MM.1S (cell line): ENCODE results near the gene GNE.
"Not testable (repeated sequence)": the region's sequence is repeated elsewhere in the genome, so short reads cannot be mapped to it uniquely, and the experiment has no call there.

ENCODE experiments used
- DNase-seq: peaks from one replicate; pipeline ENCODE4 v3.0.0-alpha.2; 2015
- H2AFZ ChIP-seq: fragments of 300-600 bp; sonication (generic); 2 replicates; pipeline ENCODE4 v1.6.0; 2016; ENCODE audit warnings: antibody characterized with exemption, low read length
- H3F3A ChIP-seq: fragments of 300-600 bp; sonication (generic); 2 replicates; pipeline ENCODE4 v1.6.1; 2016; ENCODE audit warnings: mild to moderate bottlenecking, antibody characterized with exemption, low read length, moderate library complexity, mixed read lengths; ENCODE audit not compliant: insufficient read depth
- H3K27ac ChIP-seq: fragments of 300-600 bp; sonication (generic); 2 replicates; pipeline ENCODE4 v1.5.1; 2016; ENCODE audit warnings: mild to moderate bottlenecking, low read length
- H3K27me3 ChIP-seq: fragments of 300-600 bp; sonication (generic); replicated peaks from 2 replicates; pipeline ENCODE4 v1.6.0; 2016; ENCODE audit warnings: low read length; ENCODE audit not compliant: insufficient read depth
- H3K36me3 ChIP-seq: fragments of 300-600 bp; sonication (generic); replicated peaks from 2 replicates; pipeline ENCODE4 v1.6.1; 2016; ENCODE audit warnings: mild to moderate bottlenecking, low read length, mixed read lengths; ENCODE audit not compliant: insufficient read depth
- H3K4me1 ChIP-seq: fragments of 300-600 bp; sonication (generic); 2 replicates; pipeline ENCODE4 v1.6.1; 2016; ENCODE audit warnings: low read length, mixed read lengths
- H3K4me2 ChIP-seq: fragments of 300-600 bp; sonication (generic); 2 replicates; pipeline ENCODE4 v1.6.0; 2016; ENCODE audit warnings: low read depth, low read length
- H3K4me3 ChIP-seq: fragments of 300-600 bp; sonication (generic); 2 replicates; pipeline ENCODE4 v1.5.1; 2016; ENCODE audit warnings: low read length, mixed read lengths
- H3K79me2 ChIP-seq: fragments of 300-600 bp; sonication (generic); 2 replicates; pipeline ENCODE4 v1.6.1; 2016; ENCODE audit warnings: mixed run types, low read length, mixed read lengths
- H3K9ac ChIP-seq: fragments of 300-600 bp; sonication (generic); 2 replicates; pipeline ENCODE4 v1.6.1; 2016; ENCODE audit warnings: low read length, mixed read lengths
- H3K9me2 ChIP-seq: fragments of 300-600 bp; sonication (generic); replicated peaks from 2 replicates; pipeline ENCODE4 v1.6.1; 2016; ENCODE audit warnings: mild to moderate bottlenecking, low read length, mixed read lengths; ENCODE audit not compliant: insufficient read depth
- H3K9me3 ChIP-seq: fragments of 300-600 bp; sonication (generic); replicated peaks from 2 replicates; pipeline ENCODE4 v1.6.1; 2016; ENCODE audit warnings: mild to moderate bottlenecking, low read length, mixed read lengths; ENCODE audit not compliant: insufficient read depth
- H4K20me1 ChIP-seq: fragments of 300-600 bp; sonication (generic); 2 replicates; pipeline ENCODE4 v1.6.1; 2016; ENCODE audit warnings: mild to moderate bottlenecking, low read length, moderate library complexity, mixed read lengths; ENCODE audit not compliant: insufficient read depth
- EZH2 ChIP-seq: fragments of 300-600 bp; sonication (generic); optimal IDR thresholded peaks from 2 replicates; pipeline ENCODE3; 2017; ENCODE audit warnings: low read depth, mild to moderate bottlenecking, antibody characterized with exemption, low read length, mixed read lengths
- EZH2phosphoT487 ChIP-seq: fragments of 300-600 bp; sonication (generic); IDR thresholded peaks from 2 replicates; pipeline ENCODE4 v1.6.1; 2018; ENCODE audit warnings: antibody characterized with exemption, low read length
- TF ChIP-seq, protein P1 (sequence below): fragments of 300-600 bp; sonication (generic); IDR thresholded peaks from 2 replicates; pipeline ENCODE4 v1.5.1; 2016; ENCODE audit warnings: antibody characterized with exemption, low read length, mixed read lengths

The GNE gene, protein sequence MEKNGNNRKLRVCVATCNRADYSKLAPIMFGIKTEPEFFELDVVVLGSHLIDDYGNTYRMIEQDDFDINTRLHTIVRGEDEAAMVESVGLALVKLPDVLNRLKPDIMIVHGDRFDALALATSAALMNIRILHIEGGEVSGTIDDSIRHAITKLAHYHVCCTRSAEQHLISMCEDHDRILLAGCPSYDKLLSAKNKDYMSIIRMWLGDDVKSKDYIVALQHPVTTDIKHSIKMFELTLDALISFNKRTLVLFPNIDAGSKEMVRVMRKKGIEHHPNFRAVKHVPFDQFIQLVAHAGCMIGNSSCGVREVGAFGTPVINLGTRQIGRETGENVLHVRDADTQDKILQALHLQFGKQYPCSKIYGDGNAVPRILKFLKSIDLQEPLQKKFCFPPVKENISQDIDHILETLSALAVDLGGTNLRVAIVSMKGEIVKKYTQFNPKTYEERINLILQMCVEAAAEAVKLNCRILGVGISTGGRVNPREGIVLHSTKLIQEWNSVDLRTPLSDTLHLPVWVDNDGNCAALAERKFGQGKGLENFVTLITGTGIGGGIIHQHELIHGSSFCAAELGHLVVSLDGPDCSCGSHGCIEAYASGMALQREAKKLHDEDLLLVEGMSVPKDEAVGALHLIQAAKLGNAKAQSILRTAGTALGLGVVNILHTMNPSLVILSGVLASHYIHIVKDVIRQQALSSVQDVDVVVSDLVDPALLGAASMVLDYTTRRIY

DNA sequence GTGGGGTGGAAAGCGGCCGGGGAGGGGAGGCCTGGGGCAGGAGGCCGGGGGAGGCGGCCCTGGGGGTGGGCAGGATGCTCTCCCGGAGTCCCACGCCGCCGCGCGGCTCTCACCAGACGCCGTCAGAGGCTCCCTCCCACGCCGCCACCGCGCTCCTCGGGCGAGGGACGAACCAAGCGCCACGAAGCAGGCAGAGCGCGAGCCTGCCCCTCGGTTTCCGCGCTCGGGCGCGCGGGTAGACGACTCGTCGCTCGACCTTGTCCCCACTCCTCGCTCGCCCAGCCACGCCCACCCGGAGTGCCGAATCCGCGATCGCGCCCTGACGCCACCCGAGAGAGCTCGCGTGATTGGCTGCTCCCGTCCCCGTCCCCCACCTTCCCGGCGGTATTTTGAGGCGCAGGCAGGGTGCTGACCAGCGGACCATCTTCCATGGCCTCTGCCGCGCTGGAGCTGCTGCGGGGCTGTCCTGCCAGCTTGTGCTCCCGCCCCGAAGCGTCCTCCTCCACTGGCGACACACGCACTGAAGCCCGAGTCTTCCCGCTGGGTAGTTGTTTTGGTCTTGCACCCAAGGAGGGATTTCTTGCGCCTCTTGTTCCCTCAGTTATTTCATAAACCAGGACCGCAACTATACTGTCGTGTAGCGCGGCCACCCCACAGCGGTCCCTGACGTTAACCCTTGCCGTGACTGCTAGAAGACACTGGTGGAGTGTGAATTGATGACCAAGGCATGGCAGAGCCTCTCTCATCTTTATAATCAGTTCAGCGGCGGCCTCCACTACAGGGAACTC is at the start of gene GNE:
Gene GNE (minus strand): TSS at position 241 of the 788 bp plus-strand sequence. CDS start 9,093 bp downstream, outside the sequence.
- no peaks in the 10 kb centered on the region; the same call in none of the 2 replicates for H3F3A ChIP-seq
- no peaks in the 10 kb centered on the region for H3K9me3 ChIP-seq
- H3K36me3 ChIP-seq = no peaks in the 10 kb centered on the region
- H3K27ac ChIP-seq = peak within 1 kb of the TSS; percentile 31; the same call in 1 of the 2 replicates
- peak within 1 kb of the TSS; percentile 92 for H2AFZ ChIP-seq
- no peaks in the 10 kb centered on the region for H4K20me1 ChIP-seq
- H3K27me3 ChIP-seq = no peaks in the 10 kb centered on the region
- TF ChIP-seq EZH2 = no peak
- no peak for TF ChIP-seq EZH2phosphoT487
- TF ChIP-seq, protein P1, sequence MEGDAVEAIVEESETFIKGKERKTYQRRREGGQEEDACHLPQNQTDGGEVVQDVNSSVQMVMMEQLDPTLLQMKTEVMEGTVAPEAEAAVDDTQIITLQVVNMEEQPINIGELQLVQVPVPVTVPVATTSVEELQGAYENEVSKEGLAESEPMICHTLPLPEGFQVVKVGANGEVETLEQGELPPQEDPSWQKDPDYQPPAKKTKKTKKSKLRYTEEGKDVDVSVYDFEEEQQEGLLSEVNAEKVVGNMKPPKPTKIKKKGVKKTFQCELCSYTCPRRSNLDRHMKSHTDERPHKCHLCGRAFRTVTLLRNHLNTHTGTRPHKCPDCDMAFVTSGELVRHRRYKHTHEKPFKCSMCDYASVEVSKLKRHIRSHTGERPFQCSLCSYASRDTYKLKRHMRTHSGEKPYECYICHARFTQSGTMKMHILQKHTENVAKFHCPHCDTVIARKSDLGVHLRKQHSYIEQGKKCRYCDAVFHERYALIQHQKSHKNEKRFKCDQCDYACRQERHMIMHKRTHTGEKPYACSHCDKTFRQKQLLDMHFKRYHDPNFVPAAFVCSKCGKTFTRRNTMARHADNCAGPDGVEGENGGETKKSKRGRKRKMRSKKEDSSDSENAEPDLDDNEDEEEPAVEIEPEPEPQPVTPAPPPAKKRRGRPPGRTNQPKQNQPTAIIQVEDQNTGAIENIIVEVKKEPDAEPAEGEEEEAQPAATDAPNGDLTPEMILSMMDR = no peak
- DNase-seq = peak; percentile 82
- 0 out of 2 replicates have a peak, but pooled peaks cover 3% of the 10 kb centered on the region for H3K4me1 ChIP-seq
- peak within 1 kb of the TSS; percentile 77 for H3K4me2 ChIP-seq
- peak within 1 kb of the TSS; percentile 64; the same call in 1 of the 2 replicates for H3K9ac ChIP-seq
- H3K79me2 ChIP-seq = peaks cover 10% of the 10 kb centered on the region; the same call in 1 of the 2 replicates
- H3K9me2 ChIP-seq = no peaks in the 10 kb centered on the region
- H3K4me3 ChIP-seq = peak within 1 kb of the TSS; percentile 83

- Histone ChIP-seq H3F3A (no peaks in the 10 kb centered on the region), H3K4me2 (no peak overlapping the region), H3K4me1 (no peaks in the 10 kb centered on the region), H3K4me3 (no peak overlapping the region), H3K36me3 (no peaks in the 10 kb centered on the region), H3K27ac (no peak overlapping the region), H3K79me2 (no peaks in the 10 kb centered on the region), H3K9ac (no peak overlapping the region), H3K9me2 (no peaks in the 10 kb centered on the region), H4K20me1 (no peaks in the 10 kb centered on the region), H3K9me3 (no peaks in the 10 kb centered on the region), H2AFZ (no peak overlapping the region), H3K27me3 (no peaks in the 10 kb centered on the region)
- DNase-seq = no peak
- TF ChIP-seq, protein P1 = no peak
- TF ChIP-seq EZH2 (no peak), EZH2phosphoT487 (no peak)
Observed at GRCh38 chr9:36306471-36307306, 48.4 kb upstream of the GNE start.

DNA sequence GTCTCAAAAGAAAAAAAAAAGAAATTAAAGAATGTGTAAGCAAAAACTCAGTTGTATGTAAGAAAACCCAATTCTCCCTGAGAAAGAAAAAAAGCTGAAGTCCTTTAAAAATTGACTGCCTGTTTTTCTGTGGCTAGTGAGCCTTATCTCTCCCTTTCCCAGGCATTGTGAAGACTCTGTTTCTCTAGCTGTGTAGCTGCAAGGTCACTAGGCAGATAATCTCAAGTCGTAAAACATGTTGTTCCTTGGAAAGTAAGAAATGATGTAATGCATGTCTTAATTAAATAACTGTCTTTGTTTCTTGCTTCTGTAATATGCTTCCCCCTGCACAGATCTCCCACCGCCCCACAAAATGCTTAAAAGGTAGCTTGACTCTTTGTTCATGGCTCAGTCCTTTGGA is 46.1 kb upstream of the GNE start:
- H3K4me2 ChIP-seq = not testable (repeated sequence)

More for the DNA sequence above, 46.1 kb upstream of the GNE start:
- not testable (repeated sequence) for H3K9me2 ChIP-seq, H3K4me3 ChIP-seq, H3K79me2 ChIP-seq, DNase-seq, H3K27ac ChIP-seq, H3K27me3 ChIP-seq, H3K36me3 ChIP-seq, H3K4me1 ChIP-seq, H2AFZ ChIP-seq, H3K9me3 ChIP-seq, H4K20me1 ChIP-seq, H3F3A ChIP-seq, H3K9ac ChIP-seq
